GM21526 (cell line): ENCODE measurements around the gene PTAFR.
A peak's percentile ranks its signal among the peaks of the same experiment; 100 is the strongest.

Experiments used
- ATAC-seq: cut with Tn5 transposase; IDR thresholded peaks from one replicate; pipeline ENCODE4 v1.9.1; 2021; ENCODE audit warnings: moderate library complexity; ENCODE audit not compliant: unreplicated experiment, low FRiP score

Gene PTAFR

DNA sequence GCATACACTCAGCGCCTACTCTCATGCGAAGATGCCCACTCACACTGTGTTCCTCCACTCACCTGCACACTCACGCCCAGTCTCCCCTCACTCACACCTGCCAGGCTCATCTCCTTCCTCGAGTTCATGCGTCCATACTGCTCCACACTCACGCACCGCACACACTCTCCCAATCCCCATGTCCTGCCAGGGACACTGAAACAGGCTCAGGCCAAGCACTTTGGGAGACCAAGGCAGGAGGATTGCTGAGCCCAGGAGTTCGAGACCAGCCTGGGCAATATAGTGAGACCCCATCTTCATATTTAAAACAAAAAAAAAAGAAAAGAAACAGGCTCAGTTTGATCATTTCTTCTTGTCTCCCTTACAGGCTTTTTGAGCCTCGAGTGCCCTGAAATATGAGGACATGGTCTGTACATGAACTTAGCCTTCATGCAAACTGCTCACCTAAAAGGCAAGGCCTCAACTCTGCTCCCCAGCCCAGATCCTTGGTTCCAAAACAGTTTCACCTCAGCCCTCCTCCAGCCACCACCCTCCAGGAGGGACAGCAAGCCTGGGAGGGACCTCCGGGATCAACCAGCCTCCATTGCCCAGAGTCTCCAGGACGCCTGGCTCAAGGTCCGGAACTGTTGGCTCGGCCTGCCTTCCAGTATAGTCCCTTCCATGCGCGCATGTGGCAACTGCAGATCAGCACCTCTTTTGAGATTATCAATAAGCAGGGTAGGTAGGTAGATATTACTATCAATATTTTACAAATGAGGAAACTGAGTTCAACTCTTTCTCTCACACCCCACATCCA is 2.4 kb upstream of the PTAFR start:
- ATAC-seq: no peak

DNA sequence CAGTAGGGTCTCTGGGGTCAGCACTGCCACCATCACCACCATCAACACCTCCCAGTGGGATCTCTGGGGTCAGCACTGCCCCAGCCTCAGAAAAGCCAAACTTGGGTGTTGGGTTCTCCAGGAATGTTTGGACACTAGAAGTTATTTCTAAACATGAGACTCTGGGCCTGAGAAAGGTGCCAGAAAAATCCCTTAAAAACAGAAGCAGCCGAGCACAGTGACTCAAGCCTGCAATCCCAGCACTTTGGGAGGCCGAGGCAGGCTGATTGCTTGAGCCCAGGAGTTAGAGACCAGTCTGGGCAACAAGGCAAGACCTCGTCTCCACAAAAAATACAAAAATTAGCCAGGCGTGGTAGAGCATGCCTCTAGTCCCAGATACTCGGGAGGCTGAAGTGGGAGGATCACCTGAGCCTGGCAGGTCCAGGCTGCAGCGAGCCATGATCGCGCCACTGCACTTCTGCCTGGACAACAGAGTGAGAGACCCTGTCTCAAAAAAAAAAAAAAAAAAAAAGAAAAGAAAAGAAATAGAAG is 470 bp downstream of the PTAFR start:
- ATAC-seq: no peak

DNA sequence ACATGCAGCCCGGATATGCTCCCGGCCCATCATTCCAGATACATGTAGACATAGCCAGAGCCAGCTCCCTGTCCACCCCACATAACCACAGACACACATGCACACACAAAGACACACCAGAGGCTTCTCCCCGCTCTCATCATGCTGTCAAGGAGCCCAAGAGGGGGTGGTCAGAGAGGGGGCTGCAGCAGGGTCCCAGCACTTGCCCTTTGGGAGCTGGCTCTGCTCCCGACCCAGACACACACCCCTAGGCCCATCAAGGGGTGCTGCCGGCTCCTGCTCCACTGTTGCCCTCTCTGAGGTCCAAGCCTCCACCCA is 2.6 kb downstream of the PTAFR start:
- no peak for ATAC-seq

DNA sequence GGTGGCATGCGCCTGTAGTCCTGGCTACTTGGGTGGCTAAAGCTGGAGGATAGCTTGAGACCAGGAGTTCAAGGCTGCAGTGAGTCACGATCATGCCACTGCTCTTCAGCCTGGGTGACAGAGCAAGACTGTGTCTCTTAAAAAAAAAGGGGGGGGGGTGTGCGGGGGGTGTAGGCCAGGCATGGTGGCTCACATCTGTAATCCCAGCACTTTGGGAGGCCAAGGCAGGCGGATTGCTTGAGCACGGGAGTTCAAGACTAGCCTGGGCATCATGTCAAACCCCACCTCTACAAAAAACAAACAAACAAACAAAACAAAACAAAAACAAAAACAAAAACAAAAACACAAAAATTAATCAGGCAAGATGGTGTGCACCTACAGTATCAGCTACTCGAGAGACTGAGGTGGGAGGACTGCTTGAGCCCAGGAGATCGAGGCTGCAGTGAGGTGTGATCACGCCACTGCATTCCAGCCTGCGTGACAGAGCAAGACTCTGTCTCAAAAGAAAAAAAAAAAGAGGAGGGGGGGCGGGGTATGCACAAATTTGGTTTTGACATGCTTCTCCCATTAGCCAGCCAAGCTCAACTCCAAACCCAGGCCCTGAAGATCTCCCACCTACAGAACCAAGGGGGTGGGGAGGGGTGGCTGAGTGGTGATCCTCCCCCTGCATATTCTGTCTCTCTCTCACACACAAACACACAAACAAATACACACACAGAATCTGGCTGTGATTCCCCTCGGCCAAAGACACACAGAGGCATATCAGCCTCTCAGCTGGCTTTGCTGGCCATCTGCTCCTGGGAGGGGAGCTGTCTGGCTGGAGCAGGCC is 3.1 kb downstream of the PTAFR start:
- ATAC-seq: no peak

DNA sequence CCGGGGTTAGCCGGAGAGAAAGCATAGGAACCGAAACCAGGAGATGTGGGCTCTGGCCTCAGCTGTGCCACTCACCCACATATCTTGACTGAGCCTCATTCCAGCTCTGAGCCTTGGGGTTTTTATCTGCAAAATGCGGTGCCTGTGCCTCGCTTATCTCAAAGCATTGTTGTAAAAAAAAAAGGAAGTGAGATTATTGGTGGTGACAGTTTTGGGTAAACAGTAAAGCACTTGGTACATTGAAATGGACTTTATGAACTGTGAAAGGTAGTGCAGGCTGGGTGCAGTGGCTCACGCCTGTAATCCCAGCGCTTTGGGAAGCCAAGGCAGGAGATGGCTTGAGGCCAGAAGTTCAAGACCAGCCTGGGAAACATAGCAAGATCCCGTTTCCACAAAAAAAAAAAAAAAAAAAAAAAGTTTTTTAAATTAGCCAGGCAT is 3.8 kb downstream of the PTAFR start:
- peak; percentile 56 for ATAC-seq

DNA sequence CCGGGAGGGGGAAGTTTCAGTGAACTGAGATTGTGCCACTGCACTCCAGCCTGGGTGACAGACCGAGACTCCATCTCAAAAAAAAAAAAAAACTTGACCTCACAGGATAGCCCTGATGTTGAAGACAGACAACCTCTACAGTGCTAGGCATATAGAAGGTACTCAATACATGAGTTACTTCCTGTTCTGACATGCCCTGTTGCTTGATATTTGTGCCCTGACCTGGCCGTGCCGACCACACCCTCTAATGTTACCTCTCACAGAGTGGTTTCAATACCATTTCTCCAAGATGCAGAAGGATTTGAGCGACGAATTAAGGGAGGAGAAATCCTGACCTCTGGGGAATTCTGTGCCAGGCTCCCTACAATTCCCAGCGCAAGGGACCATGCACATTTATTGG is 5.2 kb downstream of the PTAFR start:
- ATAC-seq: no peak

DNA sequence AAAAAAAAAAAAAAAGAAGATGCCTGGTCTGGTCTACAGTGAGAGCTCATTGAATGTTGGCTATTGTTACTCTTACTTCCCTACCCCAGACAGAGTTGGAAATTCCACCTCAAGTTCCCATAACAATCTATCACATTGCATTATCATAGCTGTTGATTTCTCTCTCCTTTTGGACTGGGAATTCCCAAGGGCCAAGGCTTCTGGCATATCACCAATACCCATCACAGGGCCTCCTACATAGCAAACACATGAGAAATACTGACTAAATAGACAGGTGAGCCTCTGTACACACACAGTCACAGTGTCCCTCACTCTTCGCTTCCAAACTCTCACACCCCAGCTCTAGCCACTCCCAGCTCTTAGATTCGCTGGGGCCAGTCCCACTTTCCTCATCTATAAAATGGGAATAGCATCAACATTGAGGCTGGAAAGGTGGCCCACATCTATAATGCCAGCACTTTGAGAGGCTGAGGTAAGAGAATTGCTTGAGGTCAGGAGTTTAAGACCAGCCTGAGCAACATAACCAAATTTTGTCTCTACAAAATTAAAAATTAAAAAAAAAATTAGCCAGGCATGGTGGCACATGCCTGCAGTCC is 6.4 kb downstream of the PTAFR start:
- ATAC-seq: no peak

DNA sequence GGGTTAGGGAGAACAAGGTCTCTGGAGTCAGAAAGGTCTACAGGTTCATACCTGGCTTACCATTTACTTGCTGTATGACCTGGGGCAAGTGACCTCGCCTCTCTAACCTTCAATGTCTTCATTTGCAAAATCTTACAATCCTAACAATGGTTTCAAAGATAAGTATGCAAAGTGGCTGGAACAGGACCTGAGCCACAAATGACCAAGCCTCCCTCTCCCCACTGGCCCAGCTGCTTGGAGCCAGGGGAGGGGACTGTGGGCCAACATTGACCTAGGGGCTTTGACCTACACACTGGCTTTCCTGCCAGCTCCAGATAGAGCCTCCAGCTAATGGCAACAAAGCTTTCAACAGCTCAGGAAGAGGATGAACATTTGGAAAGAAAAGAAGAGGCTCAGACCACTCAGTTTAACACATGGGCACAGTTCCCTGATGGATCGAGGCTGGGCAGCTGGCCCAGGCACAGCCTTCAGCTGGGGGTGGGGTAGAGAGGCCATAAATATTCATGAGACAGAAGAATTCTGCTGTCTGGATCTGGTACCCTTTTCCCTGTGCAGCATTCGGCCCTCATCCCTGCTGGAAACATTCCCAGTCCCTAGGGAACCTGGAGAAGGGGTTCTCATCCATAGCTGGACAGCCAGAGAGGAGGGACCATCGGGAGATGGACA is 12.9 kb downstream of the PTAFR start:
- ATAC-seq: no peak

DNA sequence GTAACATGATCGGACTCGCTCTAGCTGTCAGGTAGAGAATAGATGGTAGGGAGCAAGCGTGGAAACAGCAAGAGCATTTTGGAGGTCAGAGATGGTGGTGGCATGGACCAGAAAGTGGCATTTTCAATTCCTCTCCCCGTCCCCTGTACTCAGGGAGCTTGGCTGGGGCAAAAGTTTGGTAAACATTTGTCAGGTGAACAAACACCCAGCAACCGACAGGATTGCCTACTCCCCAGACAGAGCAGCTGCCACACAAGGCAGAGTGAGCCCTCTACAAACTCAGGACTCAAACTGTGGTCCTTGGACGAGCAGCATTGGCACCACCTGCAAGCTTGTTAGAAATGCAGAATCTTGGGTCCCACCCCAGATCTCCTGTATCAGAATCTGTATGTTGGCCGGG is 14.3 kb downstream of the PTAFR start:
- no peak for ATAC-seq

DNA sequence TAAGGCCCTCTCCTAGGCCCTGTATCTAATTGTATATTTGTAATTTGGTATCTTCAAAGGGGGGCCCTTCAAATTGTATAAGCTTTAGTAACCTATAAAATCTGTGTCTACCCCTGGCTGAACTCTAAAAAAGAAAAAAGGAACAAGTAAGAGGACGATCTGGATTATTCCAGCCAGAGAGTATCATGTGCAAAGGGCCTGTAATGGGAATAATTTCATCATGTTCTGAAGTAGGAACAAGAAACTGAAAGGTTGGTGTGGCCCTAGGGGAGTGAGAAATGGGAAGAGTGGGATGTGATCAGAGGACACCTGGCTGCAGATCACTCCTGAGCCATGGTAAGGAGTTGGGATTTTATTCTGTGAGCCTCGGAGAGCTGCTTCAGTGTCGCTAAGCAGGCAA is 14.7 kb downstream of the PTAFR start:
- no peak for ATAC-seq

DNA sequence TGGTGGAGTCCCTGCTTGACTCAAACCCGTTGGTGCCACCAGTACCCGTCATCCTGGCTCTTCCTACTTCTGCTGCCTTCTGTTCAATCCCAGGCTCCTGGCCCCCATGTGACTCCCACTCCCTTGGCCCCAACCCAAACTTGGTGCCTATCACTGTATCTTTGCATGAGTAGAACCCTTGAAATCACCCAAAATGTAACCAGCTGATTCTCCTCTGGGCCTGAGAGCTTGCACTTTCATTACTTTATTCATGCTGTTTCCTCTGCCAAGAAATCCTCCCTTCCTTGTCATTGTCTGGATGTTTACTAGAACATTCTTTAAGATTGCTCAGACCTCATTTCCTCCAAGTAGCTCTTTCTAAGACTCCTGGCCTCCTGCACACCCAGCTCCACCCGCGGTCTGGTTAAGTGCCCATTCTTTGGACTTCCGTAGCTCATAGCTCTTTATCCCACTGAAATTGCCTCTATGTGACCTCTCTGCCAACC is 15.7 kb downstream of the PTAFR start:
- ATAC-seq: no peak

DNA sequence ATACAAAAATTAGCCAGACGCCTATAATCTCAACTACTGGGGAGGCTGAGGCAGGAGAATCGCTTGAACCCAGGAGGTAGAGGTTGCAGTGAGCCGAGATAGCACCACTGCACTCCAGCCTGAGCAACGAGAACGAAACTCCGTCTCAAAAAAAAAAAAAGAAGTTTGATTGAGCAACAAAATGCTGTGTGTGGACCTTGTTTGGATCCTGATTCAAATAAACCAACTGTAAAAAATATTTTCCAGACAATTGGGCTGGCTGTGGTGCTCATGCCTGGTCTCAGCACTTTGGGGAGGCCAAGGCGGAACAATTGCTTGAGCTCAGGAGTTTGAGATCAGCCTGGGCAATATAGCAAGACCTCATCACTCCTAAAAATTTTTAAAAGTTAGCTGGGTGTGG is 16.8 kb downstream of the PTAFR start:
- no peak for ATAC-seq

DNA sequence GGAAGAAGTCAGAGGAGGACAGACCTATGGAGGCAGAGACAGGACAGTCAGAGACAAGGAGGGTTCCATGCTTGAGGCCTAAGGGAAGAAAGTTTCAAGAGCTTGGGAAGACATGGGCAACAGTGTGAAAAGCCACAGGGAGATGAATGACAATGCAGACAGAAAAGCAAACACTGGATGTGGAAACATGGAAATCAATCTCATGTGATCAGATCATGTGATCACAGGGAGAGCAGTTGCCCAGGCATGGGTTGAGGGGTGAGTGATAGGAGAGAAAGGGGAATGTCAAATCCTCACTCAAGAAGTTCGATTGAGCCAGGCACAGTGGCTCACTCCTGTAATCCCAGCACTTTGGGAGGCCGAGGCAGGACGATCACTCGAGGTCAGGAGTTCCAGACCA is 17.2 kb downstream of the PTAFR start:
- ATAC-seq: no peak

DNA sequence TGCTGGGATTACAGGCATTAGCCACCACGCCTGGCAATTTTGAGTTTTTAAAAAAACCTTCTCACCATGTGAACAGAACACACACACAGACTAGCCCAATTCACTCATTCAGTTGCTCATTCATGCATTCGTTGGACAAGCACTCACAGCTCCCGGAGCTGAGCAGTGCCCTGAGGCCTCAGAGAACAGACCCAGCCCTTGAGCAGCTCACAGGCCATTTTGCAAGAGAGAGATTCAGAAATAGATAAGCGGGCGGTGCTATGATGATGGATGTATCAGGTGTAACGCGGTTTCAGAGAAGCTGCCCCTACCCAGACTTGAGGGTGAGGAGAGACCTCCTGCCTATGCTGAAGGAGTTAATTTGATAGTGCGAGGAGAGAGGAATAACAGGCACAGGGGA is 18.6 kb downstream of the PTAFR start:
- ATAC-seq: no peak

DNA sequence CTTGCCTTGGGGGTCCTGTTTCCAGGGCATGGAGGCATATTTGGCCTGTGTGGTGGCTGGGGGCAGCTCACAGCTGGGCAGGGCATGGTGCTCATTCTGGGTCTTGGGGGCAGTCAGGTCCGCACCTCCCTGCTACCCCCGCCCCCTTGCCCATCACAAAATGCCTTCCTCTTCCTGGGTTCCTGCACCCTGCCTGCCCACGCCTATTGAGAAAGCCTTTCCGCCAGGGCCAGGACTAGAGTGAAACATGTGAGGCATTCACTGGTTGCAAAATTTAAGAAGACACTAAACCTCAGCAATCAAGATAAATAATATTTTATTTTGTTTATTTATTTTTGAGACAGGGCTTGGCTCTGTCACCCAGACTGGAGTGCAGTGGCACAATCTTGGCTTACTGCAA is 19.7 kb downstream of the PTAFR start:
- ATAC-seq: no peak

DNA sequence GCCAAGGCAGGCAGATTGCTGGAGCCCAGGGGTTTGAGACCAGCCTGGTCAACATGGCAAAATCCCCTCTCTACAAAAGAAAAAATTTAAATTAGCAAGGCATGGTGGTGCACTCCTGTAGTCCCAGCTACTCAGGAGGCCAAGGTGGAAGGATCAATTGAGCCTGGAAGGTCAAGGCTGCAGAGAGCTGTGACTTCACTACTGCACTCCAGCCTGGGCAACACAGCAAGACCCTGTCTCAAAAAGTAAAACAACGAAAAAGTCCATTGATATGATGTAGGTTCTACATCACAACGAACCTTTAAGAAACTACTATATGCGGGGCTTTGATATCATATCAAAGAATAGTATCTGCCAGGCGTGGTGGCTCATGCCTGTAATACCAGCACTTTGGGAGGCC is 20.9 kb downstream of the PTAFR start:
- no peak for ATAC-seq

DNA sequence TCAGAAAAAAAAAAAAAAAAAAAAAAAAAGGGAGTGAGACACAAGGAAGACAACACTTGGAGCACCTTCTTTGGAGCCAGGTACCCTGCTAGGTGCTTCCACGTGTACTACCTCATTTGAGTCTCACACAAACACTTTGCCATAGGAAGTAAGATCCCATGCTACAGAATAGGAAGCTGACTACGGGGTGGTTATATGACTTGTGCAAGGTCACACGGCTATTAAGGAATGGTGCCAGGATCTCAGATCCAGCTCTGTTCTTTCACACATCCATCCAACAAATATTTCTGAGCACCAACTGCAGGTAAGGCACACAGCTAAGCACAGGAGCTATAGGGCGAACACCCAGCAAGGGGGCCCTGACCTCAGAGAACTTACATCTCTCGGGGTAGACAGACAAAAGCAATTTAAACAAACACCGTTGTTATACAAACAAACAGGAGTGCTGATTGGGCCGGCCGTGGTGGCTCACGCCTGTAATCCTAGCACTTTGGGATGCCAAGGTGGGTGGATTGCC is 22.4 kb downstream of the PTAFR start:
- ATAC-seq: no peak

DNA sequence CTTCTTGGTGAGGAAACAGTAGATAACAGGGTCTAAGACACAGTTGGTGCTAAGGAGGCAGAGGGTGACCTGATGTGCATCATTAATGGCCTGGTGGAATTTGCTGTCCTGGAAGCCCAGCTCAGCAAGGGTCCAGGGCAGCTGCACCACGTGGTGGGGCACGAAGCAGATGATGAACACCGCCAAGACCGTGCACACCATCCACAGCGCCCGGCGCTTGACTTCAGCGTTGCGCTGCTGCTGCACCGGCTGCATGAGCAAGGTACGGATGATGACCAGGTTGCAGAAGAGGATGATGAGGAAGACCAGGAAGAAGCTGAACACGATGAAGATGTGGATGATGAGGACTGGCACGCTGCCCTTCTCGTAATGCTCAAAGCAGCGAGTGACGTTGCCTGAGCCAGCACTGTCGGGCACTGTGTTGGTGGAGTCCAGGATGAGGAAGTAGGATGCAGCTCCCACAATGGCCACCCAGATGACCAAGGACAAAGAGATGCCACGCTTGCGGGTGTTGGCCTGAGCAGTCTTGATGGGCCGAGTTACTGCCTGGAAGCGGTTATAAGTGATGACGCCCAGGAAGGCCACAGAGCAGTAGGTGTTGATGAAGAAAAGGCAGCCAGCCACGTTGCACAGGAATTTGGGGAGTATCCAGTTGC is 26.2 kb downstream of the PTAFR start:
- ATAC-seq: no peak

DNA sequence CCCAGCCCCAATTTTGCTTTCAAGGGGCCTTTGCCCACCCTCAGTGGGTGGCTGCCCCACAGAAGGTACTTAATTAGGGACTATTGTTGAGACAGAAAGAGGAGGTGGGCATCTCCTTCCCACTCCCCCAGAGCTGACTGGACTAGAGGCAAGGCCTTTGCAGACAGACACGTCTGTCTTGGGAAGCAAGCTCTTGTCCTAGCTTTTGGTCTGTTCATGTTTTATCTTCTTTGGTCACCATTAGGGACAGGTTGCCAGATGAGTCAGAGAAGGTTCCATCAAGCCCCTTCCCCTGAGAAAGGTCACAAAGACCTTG is 27.7 kb downstream of the PTAFR start:
- no peak for ATAC-seq
